WTC11 (cell line): ENCODE data around the gene PRR18. TPM values are rescaled to one million over a fixed set of nuclear protein-coding genes. Genes with fewer than 3 reads are reported as not detected.
"Not testable (repeated sequence)": the region's sequence is repeated elsewhere in the genome, so short reads cannot be mapped to it uniquely, and the experiment has no call there.

Experiments used
- ATAC-seq: fragments of 200-7000 bp; cut with Tn5 transposase; 2 replicates; pipeline ENCODE4 v1.10.0; 2021; ENCODE audit warnings: mild to moderate bottlenecking, moderate library complexity
- CTCF ChIA-PET: fragments of 300-600 bp; sonication (Branson Sonifier 250); formaldehyde crosslinking; loops from one replicate; lab custom pipeline; 2021; ENCODE audit warnings: antibody characterized with exemption; lab: Charles Lee
- POLR2A ChIA-PET: fragments of 350-600 bp; sonication (Branson Sonifier 250); formaldehyde crosslinking; loops from one replicate; lab custom pipeline; 2021; ENCODE audit warnings: antibody characterized with exemption; lab: Charles Lee
- DNase-seq: peaks from one replicate; pipeline ENCODE4 v3.0.0; 2021; ENCODE audit warnings: low spot score
- H3K27ac Mint-ChIP-seq: 2 replicates; pipeline ENCODE4 v1.8.0; 2021; ENCODE audit warnings: mixed read lengths
- H3K27me3 Mint-ChIP-seq: 2 replicates; pipeline ENCODE4 v1.8.0; 2021; ENCODE audit warnings: low read depth, mild to moderate bottlenecking, moderate library complexity, mixed read lengths
- H3K36me3 Mint-ChIP-seq: 2 replicates; pipeline ENCODE4 v1.8.0; 2021; ENCODE audit warnings: mixed read lengths
- H3K4me1 Mint-ChIP-seq: 2 replicates; pipeline ENCODE4 v1.8.0; 2022; ENCODE audit warnings: mixed read lengths
- H3K4me3 Mint-ChIP-seq: 2 replicates; pipeline ENCODE4 v1.8.0; 2021; ENCODE audit warnings: mild to moderate bottlenecking, moderate library complexity, mixed read lengths
- H3K9me3 Mint-ChIP-seq: 2 replicates; pipeline ENCODE4 v1.8.0; 2021; ENCODE audit warnings: mixed read lengths
- ATF2 ChIP-seq: sonication (generic); formaldehyde crosslinking; IDR thresholded peaks from 2 replicates; pipeline ENCODE4 v1.8.1; 2022; ENCODE audit warnings: low read depth, missing genetic modification reagents, borderline replicate concordance
- ATF3 ChIP-seq: sonication (generic); formaldehyde crosslinking; conservative IDR thresholded peaks from 2 replicates; pipeline ENCODE4 v1.8.1; 2022; ENCODE audit warnings: mild to moderate bottlenecking, missing genetic modification reagents
- CBFB ChIP-seq: sonication (generic); formaldehyde crosslinking; IDR thresholded peaks from 2 replicates; pipeline ENCODE4 v1.8.1; 2022; ENCODE audit warnings: mild to moderate bottlenecking, low read depth, missing genetic modification reagents
- ESRRA ChIP-seq: sonication (generic); formaldehyde crosslinking; IDR thresholded peaks from 2 replicates; pipeline ENCODE4 v1.8.1; 2022; ENCODE audit warnings: mild to moderate bottlenecking, missing genetic modification reagents, borderline replicate concordance
- ETV6 ChIP-seq: sonication (generic); formaldehyde crosslinking; IDR thresholded peaks from 2 replicates; pipeline ENCODE4 v1.8.1; 2022; ENCODE audit warnings: mild to moderate bottlenecking, missing genetic modification reagents
- FOXJ3 ChIP-seq: sonication (generic); formaldehyde crosslinking; IDR thresholded peaks from 2 replicates; pipeline ENCODE4 v1.9.0; 2021; ENCODE audit warnings: missing genetic modification reagents, mild to moderate bottlenecking, borderline replicate concordance
- GTF2I ChIP-seq: fragments of 250-450 bp; sonication (Bioruptor Pico); conservative IDR thresholded peaks from 2 replicates; pipeline ENCODE4 v1.4.0; 2021; ENCODE audit warnings: mild to moderate bottlenecking
- JAZF1 ChIP-seq: fragments of 250-450 bp; sonication (Bioruptor Pico); IDR thresholded peaks from 2 replicates; pipeline ENCODE4 v1.9.0; 2021; ENCODE audit warnings: moderate library complexity, mild to moderate bottlenecking, inconsistent platforms
- KAT7 ChIP-seq: sonication (generic); formaldehyde crosslinking; IDR thresholded peaks from 2 replicates; pipeline ENCODE4 v1.8.1; 2023; ENCODE audit warnings: missing genetic modification reagents, mild to moderate bottlenecking, borderline replicate concordance
- NFYB ChIP-seq: sonication (generic); formaldehyde crosslinking; conservative IDR thresholded peaks from 2 replicates; pipeline ENCODE4 v1.8.0; 2022; ENCODE audit warnings: low read depth, missing genetic modification reagents
- PRRX2 ChIP-seq: fragments of 250-450 bp; sonication (Bioruptor Pico); IDR thresholded peaks from 2 replicates; pipeline ENCODE4 v1.8.0; 2021; ENCODE audit warnings: mild to moderate bottlenecking
- TCF7 ChIP-seq: sonication (generic); formaldehyde crosslinking; IDR thresholded peaks from 2 replicates; pipeline ENCODE4 v1.8.0; 2022; ENCODE audit warnings: mild to moderate bottlenecking, low read depth, missing genetic modification reagents, moderate library complexity
- USF2 ChIP-seq: sonication (generic); formaldehyde crosslinking; IDR thresholded peaks from 2 replicates; pipeline ENCODE4 v1.8.1; 2023; ENCODE audit warnings: mild to moderate bottlenecking, missing genetic modification reagents, moderate library complexity
- ZNF281 ChIP-seq: sonication (generic); formaldehyde crosslinking; IDR thresholded peaks from 2 replicates; pipeline ENCODE4 v1.8.0; 2023; ENCODE audit warnings: mild to moderate bottlenecking, missing genetic modification reagents
- ZNF317 ChIP-seq: sonication (generic); formaldehyde crosslinking; IDR thresholded peaks from 2 replicates; pipeline ENCODE4 v1.8.1; 2023; ENCODE audit warnings: low read depth, mild to moderate bottlenecking, moderate library complexity, missing genetic modification reagents, borderline replicate concordance
- ZNF416 ChIP-seq: fragments of 250-450 bp; sonication (Bioruptor Pico); IDR thresholded peaks from 2 replicates; pipeline ENCODE4 v1.9.0; 2021; ENCODE audit warnings: mild to moderate bottlenecking, inconsistent platforms
- total RNA-seq: library from RNA; stranded (reverse); gene quantifications from 3 replicates; pipeline ENCODE4 v1.2.3, GENCODE V29; 2021
- TF ChIP-seq, protein P1 (sequence below): sonication (generic); formaldehyde crosslinking; conservative IDR thresholded peaks from 2 replicates; pipeline ENCODE4 v1.8.1; 2023; ENCODE audit warnings: mild to moderate bottlenecking, low read depth, missing genetic modification reagents, moderate library complexity
- TF ChIP-seq, protein P2 (sequence below): sonication (generic); formaldehyde crosslinking; IDR thresholded peaks from 2 replicates; pipeline ENCODE4 v1.8.1; 2023; ENCODE audit warnings: mild to moderate bottlenecking, missing genetic modification reagents, borderline replicate concordance
- TF ChIP-seq, protein P3 (sequence below): sonication (generic); formaldehyde crosslinking; IDR thresholded peaks from 2 replicates; pipeline ENCODE4 v1.8.1; 2023; ENCODE audit warnings: mild to moderate bottlenecking, missing genetic modification reagents

Gene PRR18
- total RNA-seq, 1 experiment from 2014 or later = 0.52 TPM

DNA sequence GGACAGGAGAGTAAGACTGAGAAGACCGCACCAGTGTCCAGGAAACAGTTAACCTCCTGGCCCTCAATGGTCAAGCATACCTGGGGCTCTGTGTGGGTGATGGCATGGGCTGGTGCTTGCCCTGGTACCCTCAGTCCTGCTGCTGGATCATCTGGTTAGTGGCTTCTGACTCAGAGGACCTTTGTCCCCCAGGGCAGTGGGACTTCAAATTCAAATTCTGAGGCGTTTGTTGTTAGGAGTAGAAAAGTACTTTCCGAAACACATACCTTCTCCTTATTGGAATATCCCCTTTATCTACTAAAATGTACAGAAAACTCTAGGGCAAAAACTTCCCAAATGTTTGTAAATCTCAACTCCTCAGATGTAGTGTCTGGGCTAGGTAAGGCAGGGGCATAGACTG lies 38.3 kb upstream of the PRR18 start:
- no peak overlapping the region for H3K27ac Mint-ChIP-seq
- DNase-seq (no peak), ATAC-seq (no peak)
- H3K36me3 Mint-ChIP-seq = peaks cover 13% of the 10 kb centered on the region
- peaks cover 8% of the 10 kb centered on the region for H3K27me3 Mint-ChIP-seq
- peaks cover 13% of the 10 kb centered on the region for H3K4me1 Mint-ChIP-seq
- POLR2A ChIA-PET = no interaction called here
- no peak overlapping the region for H3K4me3 Mint-ChIP-seq
- CTCF ChIA-PET = no interaction called here
- TF ChIP-seq GTF2I (CRISPR knock-in tag) (no peak), PRRX2 (CRISPR knock-in tag) (no peak), ATF3 (no peak), ATF2 (CRISPR knock-in tag) (no peak), ESRRA (CRISPR knock-in tag) (no peak), ETV6 (CRISPR knock-in tag) (no peak), ZNF416 (CRISPR knock-in tag) (no peak), FOXJ3 (no peak), ZNF317 (CRISPR knock-in tag) (no peak), ZNF281 (CRISPR knock-in tag) (no peak), JAZF1 (CRISPR knock-in tag) (no peak), USF2 (CRISPR knock-in tag) (no peak), TCF7 (CRISPR knock-in tag) (no peak), NFYB (CRISPR knock-in tag) (no peak), CBFB (CRISPR knock-in tag) (no peak), KAT7 (CRISPR knock-in tag) (no peak)
- TF ChIP-seq, protein P1, sequence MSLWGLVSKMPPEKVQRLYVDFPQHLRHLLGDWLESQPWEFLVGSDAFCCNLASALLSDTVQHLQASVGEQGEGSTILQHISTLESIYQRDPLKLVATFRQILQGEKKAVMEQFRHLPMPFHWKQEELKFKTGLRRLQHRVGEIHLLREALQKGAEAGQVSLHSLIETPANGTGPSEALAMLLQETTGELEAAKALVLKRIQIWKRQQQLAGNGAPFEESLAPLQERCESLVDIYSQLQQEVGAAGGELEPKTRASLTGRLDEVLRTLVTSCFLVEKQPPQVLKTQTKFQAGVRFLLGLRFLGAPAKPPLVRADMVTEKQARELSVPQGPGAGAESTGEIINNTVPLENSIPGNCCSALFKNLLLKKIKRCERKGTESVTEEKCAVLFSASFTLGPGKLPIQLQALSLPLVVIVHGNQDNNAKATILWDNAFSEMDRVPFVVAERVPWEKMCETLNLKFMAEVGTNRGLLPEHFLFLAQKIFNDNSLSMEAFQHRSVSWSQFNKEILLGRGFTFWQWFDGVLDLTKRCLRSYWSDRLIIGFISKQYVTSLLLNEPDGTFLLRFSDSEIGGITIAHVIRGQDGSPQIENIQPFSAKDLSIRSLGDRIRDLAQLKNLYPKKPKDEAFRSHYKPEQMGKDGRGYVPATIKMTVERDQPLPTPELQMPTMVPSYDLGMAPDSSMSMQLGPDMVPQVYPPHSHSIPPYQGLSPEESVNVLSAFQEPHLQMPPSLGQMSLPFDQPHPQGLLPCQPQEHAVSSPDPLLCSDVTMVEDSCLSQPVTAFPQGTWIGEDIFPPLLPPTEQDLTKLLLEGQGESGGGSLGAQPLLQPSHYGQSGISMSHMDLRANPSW (CRISPR knock-in tag) = no peak
- TF ChIP-seq, protein P2, sequence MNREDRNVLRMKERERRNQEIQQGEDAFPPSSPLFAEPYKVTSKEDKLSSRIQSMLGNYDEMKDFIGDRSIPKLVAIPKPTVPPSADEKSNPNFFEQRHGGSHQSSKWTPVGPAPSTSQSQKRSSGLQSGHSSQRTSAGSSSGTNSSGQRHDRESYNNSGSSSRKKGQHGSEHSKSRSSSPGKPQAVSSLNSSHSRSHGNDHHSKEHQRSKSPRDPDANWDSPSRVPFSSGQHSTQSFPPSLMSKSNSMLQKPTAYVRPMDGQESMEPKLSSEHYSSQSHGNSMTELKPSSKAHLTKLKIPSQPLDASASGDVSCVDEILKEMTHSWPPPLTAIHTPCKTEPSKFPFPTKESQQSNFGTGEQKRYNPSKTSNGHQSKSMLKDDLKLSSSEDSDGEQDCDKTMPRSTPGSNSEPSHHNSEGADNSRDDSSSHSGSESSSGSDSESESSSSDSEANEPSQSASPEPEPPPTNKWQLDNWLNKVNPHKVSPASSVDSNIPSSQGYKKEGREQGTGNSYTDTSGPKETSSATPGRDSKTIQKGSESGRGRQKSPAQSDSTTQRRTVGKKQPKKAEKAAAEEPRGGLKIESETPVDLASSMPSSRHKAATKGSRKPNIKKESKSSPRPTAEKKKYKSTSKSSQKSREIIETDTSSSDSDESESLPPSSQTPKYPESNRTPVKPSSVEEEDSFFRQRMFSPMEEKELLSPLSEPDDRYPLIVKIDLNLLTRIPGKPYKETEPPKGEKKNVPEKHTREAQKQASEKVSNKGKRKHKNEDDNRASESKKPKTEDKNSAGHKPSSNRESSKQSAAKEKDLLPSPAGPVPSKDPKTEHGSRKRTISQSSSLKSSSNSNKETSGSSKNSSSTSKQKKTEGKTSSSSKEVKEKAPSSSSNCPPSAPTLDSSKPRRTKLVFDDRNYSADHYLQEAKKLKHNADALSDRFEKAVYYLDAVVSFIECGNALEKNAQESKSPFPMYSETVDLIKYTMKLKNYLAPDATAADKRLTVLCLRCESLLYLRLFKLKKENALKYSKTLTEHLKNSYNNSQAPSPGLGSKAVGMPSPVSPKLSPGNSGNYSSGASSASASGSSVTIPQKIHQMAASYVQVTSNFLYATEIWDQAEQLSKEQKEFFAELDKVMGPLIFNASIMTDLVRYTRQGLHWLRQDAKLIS (CRISPR knock-in tag) = no peak
- TF ChIP-seq, protein P3, sequence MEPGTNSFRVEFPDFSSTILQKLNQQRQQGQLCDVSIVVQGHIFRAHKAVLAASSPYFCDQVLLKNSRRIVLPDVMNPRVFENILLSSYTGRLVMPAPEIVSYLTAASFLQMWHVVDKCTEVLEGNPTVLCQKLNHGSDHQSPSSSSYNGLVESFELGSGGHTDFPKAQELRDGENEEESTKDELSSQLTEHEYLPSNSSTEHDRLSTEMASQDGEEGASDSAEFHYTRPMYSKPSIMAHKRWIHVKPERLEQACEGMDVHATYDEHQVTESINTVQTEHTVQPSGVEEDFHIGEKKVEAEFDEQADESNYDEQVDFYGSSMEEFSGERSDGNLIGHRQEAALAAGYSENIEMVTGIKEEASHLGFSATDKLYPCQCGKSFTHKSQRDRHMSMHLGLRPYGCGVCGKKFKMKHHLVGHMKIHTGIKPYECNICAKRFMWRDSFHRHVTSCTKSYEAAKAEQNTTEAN (CRISPR knock-in tag) = no peak
- TF ChIP-seq, all 79 proteins: peak for 0
- H3K9me3 Mint-ChIP-seq = peaks cover 30% of the 10 kb centered on the region

DNA sequence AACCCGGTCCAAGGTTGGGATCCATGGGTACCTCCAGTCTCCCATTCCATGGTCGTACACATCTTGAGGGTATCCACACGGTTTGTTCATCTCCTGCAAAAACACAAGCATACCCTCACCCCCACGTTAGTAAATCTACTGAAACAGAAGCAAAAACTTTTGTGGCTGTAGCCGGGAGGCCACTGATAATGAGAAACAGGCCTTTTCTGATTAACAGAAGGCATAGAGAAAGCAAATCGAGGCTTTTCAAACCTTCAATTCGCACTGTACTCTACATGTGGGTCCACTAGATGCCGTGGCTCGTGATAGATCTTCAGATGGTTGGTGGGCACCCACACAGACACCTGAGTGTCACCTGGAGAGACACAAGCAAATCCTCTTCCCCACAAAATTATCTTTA lies 37.5 kb upstream of the PRR18 start:
- Mint-ChIP-seq H3K9me3 (peaks cover 28% of the 10 kb centered on the region), H3K36me3 (peaks cover 13% of the 10 kb centered on the region), H3K4me1 (peaks cover 15% of the 10 kb centered on the region)
- H3K27me3 Mint-ChIP-seq, ATAC-seq, DNase-seq, H3K4me3 Mint-ChIP-seq, CTCF ChIA-PET, POLR2A ChIA-PET, H3K27ac Mint-ChIP-seq: not testable (repeated sequence)

GRCh38 chr6:166344921-166345320 lies 36.7 kb upstream of the PRR18 start:
- POLR2A ChIA-PET, H3K4me3 Mint-ChIP-seq: not testable (repeated sequence)

More at GRCh38 chr6:166344921-166345320, 36.7 kb upstream of the PRR18 start:
- peaks cover 13% of the 10 kb centered on the region for H3K36me3 Mint-ChIP-seq
- H3K4me1 Mint-ChIP-seq = peaks cover 15% of the 10 kb centered on the region
- not testable (repeated sequence) for DNase-seq, H3K27ac Mint-ChIP-seq, H3K27me3 Mint-ChIP-seq, ATAC-seq
- CTCF ChIA-PET = interaction anchor here (1.2 kb wide), 1 partner anchor 37 kb away, joined by 4 read pairs; no protein-coding TSS in a partner anchor
- peaks cover 21% of the 10 kb centered on the region for H3K9me3 Mint-ChIP-seq
